Uterus (tissue), 4 donors: ENCODE measurements around the gene TNFRSF1A. TPM values are rescaled to one million over a fixed set of nuclear protein-coding genes. Genes with fewer than 3 reads are reported as not detected.

Source experiments
- DNase-seq, 2 donors: peaks; one replicate each; pipeline ENCODE4 v3.0.0-alpha.2; 2019 to 2020
- H3K27ac ChIP-seq, 2 donors: fragments of 200-600 bp; sonication (generic); 1 replicate in 1 of 2; 2 replicates in 1 of 2; pipeline ENCODE4 v1.5.1; 2016 to 2018
- H3K27me3 ChIP-seq, 2 donors: fragments of 200-600 bp; sonication (generic); one replicate each; pipeline ENCODE4 v1.5.1; 2018 to 2019; ENCODE audit warnings: control low read depth in 1 of 2
- H3K36me3 ChIP-seq, 2 donors: fragments of 200-600 bp; sonication (generic); one replicate each; pipeline ENCODE4 v1.5.1; 2019; ENCODE audit warnings: control low read depth in 1 of 2
- H3K4me1 ChIP-seq, 2 donors: fragments of 200-600 bp; sonication (generic); one replicate each; pipeline ENCODE4 v1.5.1; 2018 to 2019; ENCODE audit warnings: control low read depth in 1 of 2
- H3K4me3 ChIP-seq, 2 donors: fragments of 200-600 bp; sonication (generic); 1 replicate in 1 of 2; 2 replicates in 1 of 2; pipeline ENCODE4 v1.5.1; 2018 to 2019; ENCODE audit warnings: mild to moderate bottlenecking in 1 of 2
- H3K9me3 ChIP-seq, 2 donors: fragments of 200-600 bp; sonication (generic); one replicate each; pipeline ENCODE4 v1.5.1; 2019; ENCODE audit warnings: control low read depth in 1 of 2
- CTCF ChIP-seq, 4 experiments: fragments of 200-600 bp in 2 of 4; fragments of 450-650 bp in 2 of 4; sonication (generic) in 2 of 4; IDR thresholded peaks; one replicate each; pipeline ENCODE4 v1.5.1; 2016 to 2019; ENCODE audit warnings: antibody characterized with exemption in 4 of 4, mild to moderate bottlenecking in 2 of 4, moderate library complexity in 1 of 4
- POLR2A ChIP-seq, 2 donors: fragments of 450-650 bp; IDR thresholded peaks; one replicate each; pipeline ENCODE4 v1.6.1; 2016; ENCODE audit warnings: antibody characterized with exemption in 2 of 2, mild to moderate bottlenecking in 1 of 2, moderate library complexity in 1 of 2
- intact Hi-C: fragments of 100-400 bp; cut with DNase I; formaldehyde crosslinking; loops from one replicate; pipeline ENCODE4 v1.15.1; 2023; ENCODE audit warnings: low total_unique reads
- total RNA-seq, 4 donors: library from RNA; depleted of rRNA in 3 of 4; stranded (reverse); fragments of >200 nt in 3 of 4; gene quantifications; one replicate each; pipeline versions ENCODE4 v1.1.0 to v1.2.4, GENCODE V29; 2014 to 2023
- donor health status: DM: yes; HTN: yes; CAD: no.

TNFRSF1A gene
- total RNA-seq, 4 donors from 2014 or later = 71.8 to 297 (median 174) TPM

GRCh38 chr12:6376870-6377666 is 35.2 kb upstream of the TNFRSF1A start:
- Histone ChIP-seq H3K4me1 (peaks cover 15 to 17% of the 10 kb centered on the region in 2 donors), H3K36me3 (no peaks in the 10 kb centered on the region), H3K4me3 (no peak overlapping the region), H3K27ac (peak overlapping the region; percentile 87 to 90), H3K27me3 (no peaks in the 10 kb centered on the region), H3K9me3 (no peaks in the 10 kb centered on the region)
- no peak for TF ChIP-seq POLR2A (IDR thresholded peaks at IDR 0.05)
- no peak for TF ChIP-seq CTCF (IDR thresholded peaks at IDR 0.05)
- intact Hi-C loops = loop anchor here (5.0 kb wide), 1 partner anchor 40 kb away; no protein-coding TSS in a partner anchor
- DNase-seq = peak in 1 of 2 donors; percentile 15

- Histone ChIP-seq H3K4me3 (no peak overlapping the region), H3K27me3 (no peaks in the 10 kb centered on the region), H3K9me3 (no peaks in the 10 kb centered on the region), H3K4me1 (peaks cover 15 to 17% of the 10 kb centered on the region in 2 donors), H3K27ac (peak overlapping the region; percentile 87 to 90), H3K36me3 (no peaks in the 10 kb centered on the region)
- peak in 3 of 4 experiments; percentile 27 to 59 (median 51) for TF ChIP-seq CTCF (IDR thresholded peaks at IDR 0.05)
- TF ChIP-seq POLR2A (IDR thresholded peaks at IDR 0.05) = peak in 1 of 2 donors; percentile 16
- DNase-seq = peak; percentile 76 to 83
- intact Hi-C loops = loop anchor here (5.0 kb wide), 1 partner anchor 39 kb away; no protein-coding TSS in a partner anchor
These were observed 34.4 kb upstream of the TNFRSF1A start for GRCh38 chr12:6376079-6376869.

- intact Hi-C loops = loop anchor here (5.0 kb wide), 1 partner anchor 38 kb away; no protein-coding TSS in a partner anchor
- H3K27ac ChIP-seq = peak within 1 kb of the TSS; percentile 87 to 90
- DNase-seq = peak; percentile 29 to 30
- no peaks in the 10 kb centered on the region for H3K27me3 ChIP-seq
- TF ChIP-seq CTCF (IDR thresholded peaks at IDR 0.05) (no peak), POLR2A (IDR thresholded peaks at IDR 0.05) (peak in 1 of 2 donors; percentile 32)
- H3K9me3 ChIP-seq = no peaks in the 10 kb centered on the region
- peaks cover 15 to 17% of the 10 kb centered on the region in 2 donors for H3K4me1 ChIP-seq
- H3K36me3 ChIP-seq = no peaks in the 10 kb centered on the region
- no peak within 1 kb of the TSS for H3K4me3 ChIP-seq
These were observed 33.6 kb upstream of the TNFRSF1A start, which contains the start of gene SCNN1A for GRCh38 chr12:6375269-6376078. Gene SCNN1A (minus strand): TSS chr12:6375563. CDS start chr12:6374783, 780 bp downstream.

DNA sequence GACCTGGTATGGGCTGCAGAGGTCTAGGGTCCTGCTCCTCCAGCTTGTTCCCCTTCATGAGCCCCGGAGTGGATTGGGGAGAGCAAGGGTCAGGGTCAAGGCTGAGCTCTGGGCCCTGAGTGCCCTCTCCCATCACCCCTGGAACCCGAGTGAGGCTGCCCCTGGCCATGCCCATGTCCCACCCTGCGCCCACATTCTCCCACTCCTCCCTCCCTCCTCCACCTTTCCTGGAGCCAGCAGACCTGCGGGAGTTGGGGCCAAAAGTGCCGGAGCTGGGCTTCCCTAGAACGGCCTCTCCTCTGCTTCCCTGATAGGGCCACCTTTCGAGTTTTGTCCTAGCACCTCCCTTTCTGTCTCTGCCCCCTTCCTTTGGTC is 32.9 kb upstream of the TNFRSF1A start:
- Histone ChIP-seq H3K36me3 (no peaks in the 10 kb centered on the region), H3K27me3 (no peaks in the 10 kb centered on the region), H3K27ac (peak overlapping the region; percentile 87 to 90), H3K9me3 (no peaks in the 10 kb centered on the region), H3K4me1 (peaks cover 15 to 17% of the 10 kb centered on the region in 2 donors), H3K4me3 (no peak overlapping the region)
- no peak for TF ChIP-seq POLR2A (IDR thresholded peaks at IDR 0.05)
- no peak for TF ChIP-seq CTCF (IDR thresholded peaks at IDR 0.05)
- intact Hi-C loops = loop anchor here (5.0 kb wide), 1 partner anchor 37 kb away; no protein-coding TSS in a partner anchor
- no peak for DNase-seq
